GM18909 (cell line): ENCODE data around the gene EYS.

Experiments used
- ATAC-seq: cut with Tn5 transposase; IDR thresholded peaks from one replicate; pipeline ENCODE4 v1.9.1; 2021; ENCODE audit warnings: mild to moderate bottlenecking; ENCODE audit not compliant: unreplicated experiment, poor library complexity

The EYS gene

GRCh38 chr6:65707126-65707826 lies at the start of gene EYS:
TSS of gene EYS (minus strand) at chr6:65707226. CDS start at chr6:65495410, 211,816 bp downstream.
- no peak for ATAC-seq

- ATAC-seq = no peak
Measured at GRCh38 chr6:65746302-65746701, 39.3 kb upstream of the EYS start.

GRCh38 chr6:65745614-65746013 lies 38.6 kb upstream of the EYS start:
- ATAC-seq = no peak

GRCh38 chr6:65728879-65729479 lies 22.0 kb upstream of the EYS start:
- ATAC-seq = no peak

GRCh38 chr6:65719101-65719500 lies 12.1 kb upstream of the EYS start:
- ATAC-seq = no peak

GRCh38 chr6:65711531-65711930 lies 4.5 kb upstream of the EYS start:
- ATAC-seq = no peak

GRCh38 chr6:65709099-65709830 lies 2.2 kb upstream of the EYS start:
- no peak for ATAC-seq

GRCh38 chr6:65708162-65708561 lies 1.1 kb upstream of the EYS start:
- ATAC-seq = no peak

- ATAC-seq = no peak
Measured at GRCh38 chr6:65706436-65706835, 590 bp downstream of the EYS start.

- no peak for ATAC-seq
Measured at GRCh38 chr6:65701325-65701724, 5.7 kb downstream of the EYS start.

- ATAC-seq = no peak
Measured at GRCh38 chr6:65700561-65700960, 6.5 kb downstream of the EYS start.

- no peak for ATAC-seq
Measured at GRCh38 chr6:65692109-65692508, 14.9 kb downstream of the EYS start.

- ATAC-seq = no peak
Measured at GRCh38 chr6:65680232-65680631, 26.8 kb downstream of the EYS start.

- ATAC-seq = no peak
Measured at GRCh38 chr6:65671922-65672321, 35.1 kb downstream of the EYS start.

GRCh38 chr6:65667916-65668656 lies 38.9 kb downstream of the EYS start:
- ATAC-seq = no peak

GRCh38 chr6:65650086-65650485 lies 56.9 kb downstream of the EYS start:
- no peak for ATAC-seq

- ATAC-seq = no peak
Measured at GRCh38 chr6:65649392-65649791, 57.6 kb downstream of the EYS start.

- no peak for ATAC-seq
Measured at GRCh38 chr6:65646544-65646943, 60.5 kb downstream of the EYS start.

GRCh38 chr6:65642776-65643175 lies 64.2 kb downstream of the EYS start:
- ATAC-seq = no peak

GRCh38 chr6:65638047-65638831 lies 68.8 kb downstream of the EYS start:
- no peak for ATAC-seq
